ENCODE data around the gene PHF10. TPM values are rescaled to one million over a fixed set of nuclear protein-coding genes. Genes with fewer than 3 reads are reported as not detected.

Gene PHF10
- total RNA-seq, 4 donors from 2014 or later, result 48.6 to 89.5 (median 53.0) TPM

DNA sequence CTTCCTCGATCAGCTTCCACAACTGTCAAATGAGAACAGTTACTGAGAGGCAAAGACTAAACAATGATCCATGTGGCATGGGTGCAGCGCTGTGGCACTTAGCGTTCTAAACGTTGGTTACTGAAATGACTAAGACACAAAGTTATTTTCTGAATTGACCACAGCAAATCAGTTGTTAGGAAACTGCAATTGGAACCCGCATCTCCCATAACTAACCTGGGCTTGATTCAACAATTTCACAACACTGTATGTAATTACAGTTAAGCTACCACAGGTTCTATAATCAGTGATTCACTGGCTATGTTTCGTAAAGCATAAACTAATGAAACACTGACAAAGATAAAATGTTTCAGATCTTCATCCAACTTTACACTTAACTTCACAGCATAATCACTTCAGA lies 35.0 kb downstream of the PHF10 start:
- TF ChIP-seq CTCF (IDR thresholded peaks at IDR 0.05; ENCODE audit: low read depth), result no peak

DNA sequence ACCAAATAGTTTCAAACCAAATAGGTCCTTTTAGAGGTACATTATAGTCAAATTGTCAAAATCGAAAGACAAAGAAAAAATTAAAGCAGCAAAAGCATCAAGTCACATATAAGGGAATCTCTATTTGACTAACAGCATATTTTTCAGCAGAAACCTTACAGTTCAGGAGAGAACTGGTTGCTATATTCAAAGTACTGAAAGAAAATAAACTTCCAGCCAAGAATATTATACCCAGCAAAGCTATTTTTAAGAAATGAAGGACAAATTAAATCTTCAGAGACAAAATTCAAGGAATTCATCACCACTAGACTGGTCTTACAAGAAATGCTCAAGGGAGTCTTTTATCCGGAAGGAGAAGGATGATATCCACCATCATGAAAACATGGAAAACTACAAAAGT lies 38.4 kb downstream of the PHF10 start:
- TF ChIP-seq CTCF (IDR thresholded peaks at IDR 0.05; ENCODE audit: low read depth), result no peak

DNA sequence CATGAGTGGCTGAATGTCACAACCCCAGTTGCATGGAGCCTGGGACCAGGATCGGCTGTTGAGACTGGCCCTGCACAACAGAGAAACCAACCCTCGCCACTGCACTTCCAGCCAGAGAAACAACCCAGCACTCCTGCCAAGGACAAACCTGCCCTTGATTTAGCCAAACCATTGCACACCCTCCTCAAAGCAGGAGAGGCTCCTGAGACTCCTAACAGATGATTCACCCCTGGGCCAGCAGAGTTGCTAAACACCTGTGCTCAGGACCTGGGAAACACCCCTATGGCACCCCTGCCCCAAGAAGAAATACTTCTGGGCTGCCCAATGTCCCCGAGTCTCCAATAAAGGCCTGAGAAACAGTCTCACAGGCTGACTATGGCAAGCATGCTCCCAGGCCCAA lies 40.2 kb downstream of the PHF10 start:
- no peak for TF ChIP-seq CTCF (IDR thresholded peaks at IDR 0.05; ENCODE audit: low read depth)

- no peak for TF ChIP-seq CTCF (IDR thresholded peaks at IDR 0.05; ENCODE audit: low read depth)
Observed at GRCh38 chr6:169678342-169678741, 46.0 kb downstream of the PHF10 start.

GRCh38 chr6:169677096-169677495 lies 47.2 kb downstream of the PHF10 start:
- TF ChIP-seq CTCF (IDR thresholded peaks at IDR 0.05; ENCODE audit: low read depth), result no peak

DNA sequence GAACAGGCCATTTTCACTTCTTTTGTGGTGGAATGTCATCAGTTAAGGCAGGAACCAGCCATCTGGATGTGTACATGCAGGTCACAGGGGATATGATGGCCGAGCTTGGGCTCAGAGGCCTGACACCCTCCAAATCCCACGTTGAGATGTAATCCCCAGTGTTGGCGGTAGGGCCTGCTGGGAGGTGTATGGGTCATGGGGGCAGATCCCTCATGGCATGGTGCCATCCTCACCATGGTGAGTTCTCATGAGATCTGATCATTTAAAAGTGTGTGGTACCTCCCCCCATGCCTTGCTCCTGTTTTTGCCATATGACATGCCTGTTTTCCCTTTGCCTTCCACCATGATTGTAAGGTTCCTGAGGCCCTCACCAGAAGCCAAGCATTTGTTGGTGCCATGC lies 49.3 kb downstream of the PHF10 start:
- no peak for TF ChIP-seq CTCF (IDR thresholded peaks at IDR 0.05; ENCODE audit: low read depth)

GRCh38 chr6:169671563-169671962 lies 52.7 kb downstream of the PHF10 start:
- no peak for TF ChIP-seq CTCF (IDR thresholded peaks at IDR 0.05; ENCODE audit: low read depth)
